ENCODE results near the gene RTF1. TPM values are rescaled to one million over a fixed set of nuclear protein-coding genes. Genes with fewer than 3 reads are reported as not detected.
A peak's percentile ranks its signal among the peaks of the same experiment; 100 is the strongest.
"Not testable (repeated sequence)": the region's sequence is repeated elsewhere in the genome, so short reads cannot be mapped to it uniquely, and the experiment has no call there.

RTF1 gene
- total RNA-seq, 1 experiment from 2014 or later = 24.2 TPM

DNA sequence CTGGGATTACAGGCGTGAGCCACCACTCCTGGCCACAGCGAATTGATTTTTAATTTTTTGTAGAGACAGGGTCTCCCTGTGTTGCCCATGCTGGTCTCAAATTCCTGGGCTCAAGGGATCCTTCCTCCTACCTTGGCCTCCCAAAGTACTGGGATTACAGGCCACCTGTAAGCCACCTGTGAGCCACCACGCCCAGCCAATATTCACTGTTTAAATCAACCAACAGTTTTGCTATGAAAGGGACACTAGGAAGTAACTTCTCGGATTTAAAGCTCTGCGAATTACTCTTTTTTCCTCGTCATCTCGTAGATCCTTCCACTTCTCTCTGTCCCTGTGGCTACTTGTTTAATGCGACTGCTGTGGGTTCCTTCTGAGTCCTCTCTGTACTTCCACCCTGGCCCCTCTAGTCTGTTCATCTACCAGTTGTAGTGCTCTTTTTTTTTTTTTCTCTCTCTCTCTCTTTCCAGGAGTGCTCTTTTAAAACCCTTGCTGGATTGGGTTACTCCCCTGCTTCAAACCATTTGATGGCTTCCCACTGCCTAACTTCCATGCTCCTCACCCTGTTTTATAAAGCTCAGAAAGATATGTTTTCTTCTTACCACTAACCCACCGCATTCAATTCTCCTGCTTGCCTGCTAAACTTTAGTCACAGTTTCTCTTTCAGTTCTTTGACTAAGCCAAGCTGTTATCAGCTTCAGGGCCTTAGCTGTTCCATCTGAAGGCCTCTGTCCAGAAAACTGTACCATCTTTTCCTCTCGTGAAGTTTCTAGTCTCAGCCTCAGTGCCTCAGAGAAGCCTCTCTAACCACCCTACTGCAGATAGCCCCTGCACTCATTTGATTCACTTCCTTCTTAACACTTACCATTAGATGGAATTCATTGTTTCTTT, 12.4 kb downstream of the RTF1 start:
- no peak for DNase-seq (ENCODE audit: low read depth)
- in situ Hi-C loops (cut with HindIII; ENCODE audit: low pct_unique_long_range_greater_than_20kb, low sequenced_read_pairs) = no loop called here

DNA sequence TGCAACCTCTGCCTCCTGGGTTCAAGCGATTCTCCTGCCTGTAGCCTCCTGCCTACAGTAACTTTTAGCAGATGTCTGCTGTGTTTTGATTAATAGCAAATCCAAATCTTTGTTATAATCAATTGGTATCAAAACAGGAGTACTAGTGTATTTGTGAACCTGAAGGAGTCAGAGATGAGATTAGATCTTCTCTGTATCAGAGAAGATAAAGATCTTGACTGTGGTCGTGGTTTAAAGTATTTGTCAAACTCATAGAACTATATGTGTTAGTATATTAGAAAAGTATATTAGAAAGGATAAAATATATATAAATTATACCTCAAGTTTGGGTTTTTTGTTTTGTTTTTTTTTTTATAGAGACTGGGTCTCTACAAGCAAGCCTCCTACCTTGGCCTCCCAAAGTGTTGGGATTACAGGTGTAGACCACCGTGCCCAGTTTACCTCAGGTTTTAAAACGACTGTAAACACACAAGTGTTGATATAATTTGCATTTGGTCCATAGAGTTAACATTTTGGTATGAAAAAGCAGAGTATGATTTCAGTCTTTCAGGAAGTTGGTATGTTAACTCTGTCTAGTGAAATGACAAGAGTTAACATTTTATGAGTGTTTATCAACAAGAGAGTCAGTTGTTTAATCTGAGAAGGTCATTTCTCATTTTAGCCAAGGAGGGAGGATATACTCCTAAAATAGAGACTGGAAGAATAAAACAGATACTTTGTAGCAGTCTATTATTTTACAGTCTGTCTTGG, 18.3 kb downstream of the RTF1 start:
- no peak for DNase-seq (ENCODE audit: low read depth)
- in situ Hi-C loops (cut with HindIII; ENCODE audit: low pct_unique_long_range_greater_than_20kb, low sequenced_read_pairs) = no loop called here

DNA sequence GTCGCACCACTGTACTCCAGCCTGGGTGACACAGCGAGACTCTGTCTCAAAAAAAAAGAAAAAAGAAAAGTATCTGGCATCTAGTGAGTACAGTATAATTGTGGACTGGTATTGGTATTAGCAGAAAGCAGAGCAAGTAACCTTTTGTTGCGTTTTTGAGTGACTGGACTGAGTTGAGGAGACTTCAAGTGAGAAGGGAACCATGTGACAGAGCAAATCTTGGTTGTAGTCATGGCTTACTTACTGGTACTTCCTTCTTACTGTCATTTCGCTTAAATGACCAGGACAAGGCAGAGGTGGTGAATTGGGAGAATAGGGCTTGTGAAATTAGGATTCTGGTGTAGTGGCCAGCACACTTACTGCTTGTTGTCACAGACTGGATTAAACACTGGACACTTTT, 20.6 kb downstream of the RTF1 start:
- no peak for DNase-seq (ENCODE audit: low read depth)
- in situ Hi-C loops (cut with HindIII; ENCODE audit: low pct_unique_long_range_greater_than_20kb, low sequenced_read_pairs) = no loop called here

DNA sequence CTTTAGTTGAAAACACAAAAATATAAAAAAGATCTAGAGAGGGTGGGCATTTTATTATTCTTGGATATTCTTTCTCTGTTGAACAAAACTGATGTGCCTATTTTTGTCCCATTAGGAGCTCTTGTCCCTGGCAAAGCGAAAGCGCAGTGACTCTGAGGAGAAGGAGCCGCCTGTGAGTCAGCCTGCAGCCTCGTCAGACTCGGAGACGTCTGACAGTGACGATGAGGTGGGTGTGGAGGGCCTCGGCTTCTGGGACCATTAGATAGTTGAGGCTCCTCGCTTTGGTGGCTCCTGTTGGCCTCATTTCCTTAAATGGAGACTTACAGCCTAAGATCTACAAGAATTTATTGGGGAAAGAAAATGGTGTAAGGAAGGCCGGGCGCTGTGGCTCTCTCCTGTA, 21.3 kb downstream of the RTF1 start:
- in situ Hi-C loops (cut with HindIII; ENCODE audit: low pct_unique_long_range_greater_than_20kb, low sequenced_read_pairs) = no loop called here
- DNase-seq (ENCODE audit: low read depth) = no peak

DNA sequence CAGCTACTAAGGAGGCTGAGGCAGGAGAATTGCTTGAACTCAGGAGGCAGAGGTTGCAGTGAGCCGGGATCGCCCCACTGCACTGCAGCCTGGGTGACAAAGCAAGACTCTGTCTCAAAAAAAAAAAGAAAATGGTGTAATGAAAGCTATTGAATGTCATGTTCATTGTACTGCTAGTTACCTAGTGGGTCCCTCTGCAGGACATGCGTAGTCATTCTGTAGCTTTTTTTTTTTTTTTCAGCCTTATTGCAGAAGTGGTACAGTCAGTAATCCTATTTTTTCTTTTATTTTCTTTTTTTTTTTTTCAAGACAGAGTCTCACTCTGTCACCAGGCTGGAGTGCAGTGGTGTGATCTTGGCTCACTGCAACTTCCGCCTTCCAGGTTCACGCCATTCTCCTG, 21.9 kb downstream of the RTF1 start:
- in situ Hi-C loops (cut with HindIII; ENCODE audit: low pct_unique_long_range_greater_than_20kb, low sequenced_read_pairs); DNase-seq (ENCODE audit: low read depth): not testable (repeated sequence)

DNA sequence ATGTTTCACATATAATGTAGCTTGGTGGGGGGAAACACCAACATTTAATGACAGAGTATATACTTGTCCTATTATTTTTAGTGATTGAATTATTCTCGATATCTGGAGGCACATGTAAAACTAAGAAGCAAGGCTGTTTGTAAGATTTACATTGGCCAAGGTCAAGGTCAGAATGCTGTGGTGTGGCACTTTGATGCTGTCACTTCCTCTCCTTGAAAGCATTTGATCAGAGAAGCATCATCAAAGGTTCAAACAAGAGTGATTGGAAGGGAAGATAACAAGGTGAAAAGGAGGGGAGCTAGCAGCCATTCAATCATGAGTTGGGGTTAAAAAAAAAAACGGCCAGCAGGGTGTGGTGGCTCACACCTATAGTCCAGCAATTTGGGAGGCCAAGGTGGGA, 26.4 kb downstream of the RTF1 start:
- DNase-seq (ENCODE audit: low read depth) = no peak
- in situ Hi-C loops (cut with HindIII; ENCODE audit: low pct_unique_long_range_greater_than_20kb, low sequenced_read_pairs) = no loop called here

DNA sequence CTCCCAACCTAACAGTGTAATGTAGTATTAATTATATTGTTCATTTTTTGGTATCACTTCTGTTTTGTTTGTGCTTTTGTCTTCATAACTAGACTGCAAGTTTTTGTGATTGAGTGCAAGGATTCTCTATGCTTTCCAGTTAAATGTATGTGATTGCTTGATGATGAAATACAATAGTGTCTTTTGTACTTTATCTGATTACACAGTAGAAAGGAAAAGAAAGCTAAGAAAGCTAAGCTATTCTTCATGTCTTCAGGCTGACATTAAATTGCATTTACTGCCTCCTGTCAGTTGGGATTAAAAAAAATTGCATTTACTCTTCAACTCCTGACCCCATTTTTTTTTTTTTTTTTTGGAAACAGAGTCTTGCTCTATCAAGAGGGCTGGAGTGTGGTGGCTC, 28.5 kb downstream of the RTF1 start:
- in situ Hi-C loops (cut with HindIII; ENCODE audit: low pct_unique_long_range_greater_than_20kb, low sequenced_read_pairs) = no loop called here
- DNase-seq (ENCODE audit: low read depth) = no peak

DNA sequence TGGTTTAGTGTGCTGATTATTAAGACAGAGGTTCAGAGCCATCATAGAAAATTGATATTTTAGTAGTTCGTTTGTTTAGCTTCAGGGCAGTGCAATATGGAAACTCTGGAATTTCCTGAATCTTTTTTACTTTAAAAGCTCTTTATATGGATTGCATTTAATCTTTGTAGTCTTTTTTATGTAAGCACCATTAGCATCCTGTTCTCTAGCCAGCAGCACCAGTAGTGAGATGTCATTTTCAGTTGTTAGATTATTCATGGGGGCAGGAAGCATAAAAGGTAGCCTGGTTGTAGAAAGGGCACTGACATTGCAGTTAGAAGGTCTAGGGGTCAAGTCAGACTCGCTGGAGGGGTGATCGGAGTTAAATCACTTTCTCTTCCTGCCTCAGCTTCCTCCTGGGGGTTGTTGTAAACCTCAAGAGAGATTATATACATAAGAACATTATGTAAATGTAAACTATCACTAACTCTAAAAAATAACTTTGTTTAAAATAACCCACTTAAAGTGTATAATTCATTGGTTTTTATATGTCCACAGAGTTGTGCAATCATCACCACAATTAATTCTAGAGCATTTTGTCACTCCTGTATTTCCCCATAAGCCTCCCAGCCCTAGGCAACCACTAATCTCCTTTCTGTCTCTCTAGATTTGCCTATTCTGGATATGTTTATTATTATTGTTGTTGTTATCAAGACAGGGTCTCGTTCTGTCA, 45.3 kb downstream of the RTF1 start:
- in situ Hi-C loops (cut with HindIII; ENCODE audit: low pct_unique_long_range_greater_than_20kb, low sequenced_read_pairs) = no loop called here
- no peak for DNase-seq (ENCODE audit: low read depth)

DNA sequence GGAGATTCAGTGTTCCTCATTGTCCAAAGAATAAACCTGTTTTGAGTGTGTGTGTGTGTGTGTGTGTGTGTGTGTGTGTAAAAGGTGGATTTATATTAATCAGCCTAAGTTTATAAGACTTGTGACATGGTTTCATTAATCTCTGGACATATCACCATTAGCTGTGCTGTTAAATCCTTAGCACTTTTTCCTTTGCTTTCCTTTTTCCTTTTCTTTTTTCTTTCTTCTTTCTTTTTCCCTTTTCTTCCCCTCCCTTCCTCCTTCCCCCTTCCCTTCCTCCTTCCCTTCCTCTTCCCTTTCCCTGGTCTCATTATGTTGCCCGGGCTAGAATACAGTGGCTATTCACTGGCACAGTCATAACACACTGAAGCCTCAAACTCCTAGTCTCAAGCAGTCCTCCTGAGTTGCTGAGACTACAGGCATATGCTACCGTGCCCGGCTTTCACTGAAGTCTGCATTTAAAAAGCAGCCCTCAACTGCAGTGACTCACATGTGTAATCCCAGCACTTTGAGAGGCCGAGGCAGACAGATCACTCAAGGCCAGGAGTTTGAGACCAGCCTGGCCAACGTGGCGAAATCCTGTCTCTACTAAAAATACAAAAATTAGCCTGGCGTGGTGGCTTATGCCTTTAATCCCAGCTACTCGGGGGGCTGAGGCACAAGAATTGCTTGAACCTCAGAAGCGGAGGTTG, 48.1 kb downstream of the RTF1 start:
- DNase-seq (ENCODE audit: low read depth) = no peak
- in situ Hi-C loops (cut with HindIII; ENCODE audit: low pct_unique_long_range_greater_than_20kb, low sequenced_read_pairs) = no loop called here

DNA sequence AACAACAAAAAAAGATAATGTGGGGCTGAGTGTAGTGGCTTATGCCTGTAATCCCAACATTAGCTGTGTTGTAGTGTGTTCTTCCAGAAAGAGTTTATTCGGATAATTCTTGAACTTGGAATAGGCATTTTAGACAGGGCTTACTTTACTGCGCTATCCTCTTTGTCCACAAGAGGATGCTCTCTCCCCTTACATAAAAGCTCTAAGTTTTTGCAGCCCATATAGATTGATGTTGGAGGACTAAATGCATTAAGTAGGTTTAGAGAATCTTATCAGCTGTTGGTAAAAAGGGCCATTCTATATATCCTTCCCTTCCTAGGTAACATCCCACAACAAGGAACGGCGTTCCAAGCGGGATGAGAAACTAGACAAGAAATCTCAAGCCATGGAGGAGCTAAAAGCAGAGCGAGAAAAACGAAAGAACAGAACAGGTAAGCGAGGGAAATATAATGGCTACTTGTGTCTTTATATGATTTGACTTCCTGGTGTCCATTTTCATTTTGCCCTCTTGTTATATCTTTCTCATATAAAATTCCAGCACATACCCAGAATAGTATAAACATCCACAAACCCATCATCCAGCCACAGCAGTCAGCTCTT, 49.0 kb downstream of the RTF1 start:
- in situ Hi-C loops (cut with HindIII; ENCODE audit: low pct_unique_long_range_greater_than_20kb, low sequenced_read_pairs) = no loop called here
- peak; percentile 41 for DNase-seq (ENCODE audit: low read depth)

DNA sequence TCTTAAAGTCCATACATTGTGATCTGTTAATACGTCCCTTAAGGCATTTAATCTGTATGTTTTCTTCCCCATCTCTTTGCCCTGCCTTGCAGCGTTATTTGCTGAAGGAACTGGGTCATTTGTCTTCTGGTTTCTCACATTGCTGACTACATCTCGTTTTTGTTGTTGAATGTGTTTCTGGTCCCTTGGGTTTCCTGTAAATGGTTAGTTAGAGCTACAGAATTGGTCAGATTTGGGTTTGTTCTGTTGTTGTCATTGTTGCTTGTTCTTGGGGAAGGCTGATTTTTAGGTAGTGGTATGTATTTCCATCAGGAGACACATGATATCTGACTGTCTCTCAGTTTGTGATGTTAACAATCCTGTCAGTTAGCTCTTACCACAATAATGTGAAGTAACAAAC, 49.8 kb downstream of the RTF1 start:
- no peak for DNase-seq (ENCODE audit: low read depth)
- in situ Hi-C loops (cut with HindIII; ENCODE audit: low pct_unique_long_range_greater_than_20kb, low sequenced_read_pairs) = no loop called here

DNA sequence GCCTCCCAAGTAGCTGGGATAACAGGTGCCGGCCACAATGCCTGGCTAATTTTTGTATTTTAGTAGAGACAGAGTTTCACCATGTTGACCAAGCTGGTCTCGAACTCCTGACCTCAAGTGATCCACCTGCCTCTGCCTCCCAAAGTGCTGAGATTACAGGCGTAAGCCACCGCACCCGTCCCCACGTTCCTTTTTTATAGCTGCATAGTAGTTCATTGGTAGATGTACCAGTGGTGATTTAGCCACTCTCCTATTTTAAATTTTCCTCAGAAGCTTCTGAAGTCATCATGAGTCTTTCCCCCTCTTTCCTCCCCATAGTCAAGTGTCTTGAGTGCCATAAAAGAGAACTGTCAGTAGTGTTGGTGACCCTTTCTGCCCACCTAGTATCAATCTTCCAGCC, 52.7 kb downstream of the RTF1 start:
- DNase-seq (ENCODE audit: low read depth); in situ Hi-C loops (cut with HindIII; ENCODE audit: low pct_unique_long_range_greater_than_20kb, low sequenced_read_pairs): not testable (repeated sequence)

DNA sequence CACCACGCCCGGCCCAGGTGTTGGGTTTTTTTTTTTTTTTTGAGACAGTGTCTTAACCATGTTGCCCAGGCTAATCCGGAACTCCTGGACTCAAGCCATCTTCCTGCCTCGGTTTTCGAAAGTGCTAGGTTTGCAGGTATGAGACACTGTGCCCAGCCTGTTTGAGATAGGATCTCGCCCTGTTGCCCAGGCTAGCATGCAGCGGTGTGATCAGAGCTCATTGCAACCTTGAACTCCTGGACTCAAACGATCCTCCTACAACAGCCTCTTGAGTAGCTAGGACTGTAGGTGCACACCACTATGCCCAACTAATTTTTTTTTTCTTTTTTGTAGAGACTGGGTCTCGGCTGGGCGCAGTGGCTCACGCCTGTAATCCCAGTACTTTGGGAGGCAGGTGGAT, 56.5 kb downstream of the RTF1 start:
- no peak for DNase-seq (ENCODE audit: low read depth)
- in situ Hi-C loops (cut with HindIII; ENCODE audit: low pct_unique_long_range_greater_than_20kb, low sequenced_read_pairs) = no loop called here

DNA sequence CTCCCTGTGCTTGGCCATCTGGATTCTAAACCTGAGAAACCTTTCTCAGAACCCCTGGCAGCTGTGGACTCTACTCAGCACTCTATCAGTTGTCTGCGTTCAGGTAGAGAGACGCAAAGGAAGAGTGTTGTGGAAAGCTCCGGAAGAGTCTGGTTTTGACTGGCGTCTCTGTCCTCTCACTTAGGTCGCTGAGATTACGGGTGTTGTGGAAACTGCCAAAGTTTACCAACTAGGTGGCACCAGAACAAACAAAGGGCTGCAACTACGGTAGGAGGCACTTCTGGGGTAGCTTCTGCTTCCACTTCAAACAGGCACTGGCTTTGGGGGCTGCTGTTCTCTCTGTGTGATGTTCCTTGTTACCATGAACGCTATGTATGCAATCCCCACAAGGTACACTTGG, 57.5 kb downstream of the RTF1 start:
- in situ Hi-C loops (cut with HindIII; ENCODE audit: low pct_unique_long_range_greater_than_20kb, low sequenced_read_pairs) = no loop called here
- DNase-seq (ENCODE audit: low read depth) = no peak

DNA sequence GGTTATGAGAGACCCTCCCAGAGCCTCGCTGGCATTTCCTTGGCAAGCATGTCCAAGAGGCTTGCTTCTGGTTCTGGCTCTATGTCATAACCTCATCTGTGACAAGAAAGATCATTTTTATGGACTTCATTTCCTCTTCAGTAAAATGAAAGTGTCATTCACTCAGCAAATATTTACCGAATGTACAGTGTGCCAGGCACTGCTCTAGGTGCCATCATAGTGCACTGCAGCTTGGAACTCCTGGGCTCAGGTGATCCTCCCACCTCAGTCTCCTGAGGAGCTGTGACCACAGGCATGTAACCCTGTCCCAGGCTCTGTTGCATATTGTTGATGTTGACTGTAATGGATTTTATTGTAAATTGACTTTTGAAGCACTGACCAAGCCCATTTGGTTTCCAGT, 58.0 kb downstream of the RTF1 start:
- no peak for DNase-seq (ENCODE audit: low read depth)

DNA sequence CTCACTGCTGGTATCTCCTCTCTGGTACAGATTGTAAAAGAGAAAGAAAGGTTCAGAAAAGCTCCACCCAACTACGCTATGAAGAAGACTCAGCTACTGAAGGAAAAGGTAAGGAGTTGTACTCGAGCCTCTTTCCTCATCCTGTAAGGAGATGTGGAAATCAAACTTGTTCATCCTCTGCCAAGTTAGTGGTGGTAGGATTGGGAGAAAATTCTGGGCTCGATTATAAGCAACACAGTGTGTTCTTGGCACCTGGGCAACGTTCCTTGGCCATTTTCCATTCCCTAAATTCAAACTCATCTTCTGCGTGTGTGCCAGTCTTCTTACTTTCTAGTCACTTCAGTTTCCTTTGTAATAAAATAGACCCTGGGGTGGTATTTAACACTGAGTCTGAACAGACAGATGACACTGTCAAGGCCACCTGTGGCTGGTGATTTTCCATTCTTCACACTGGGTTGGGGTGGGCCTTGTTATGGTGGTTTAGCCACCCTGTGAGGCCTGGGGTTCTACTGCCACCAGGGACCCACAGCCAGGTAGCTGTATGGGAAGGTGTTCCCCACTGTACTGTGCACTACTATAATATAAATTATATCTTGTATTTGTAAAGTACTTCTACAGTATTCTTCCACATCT, 59.6 kb downstream of the RTF1 start:
- in situ Hi-C loops (cut with HindIII; ENCODE audit: low pct_unique_long_range_greater_than_20kb, low sequenced_read_pairs) = no loop called here
- no peak for DNase-seq (ENCODE audit: low read depth)

More for the DNA sequence above, 58.0 kb downstream of the RTF1 start:
- in situ Hi-C loops (cut with HindIII; ENCODE audit: low pct_unique_long_range_greater_than_20kb, low sequenced_read_pairs) = no loop called here

DNA sequence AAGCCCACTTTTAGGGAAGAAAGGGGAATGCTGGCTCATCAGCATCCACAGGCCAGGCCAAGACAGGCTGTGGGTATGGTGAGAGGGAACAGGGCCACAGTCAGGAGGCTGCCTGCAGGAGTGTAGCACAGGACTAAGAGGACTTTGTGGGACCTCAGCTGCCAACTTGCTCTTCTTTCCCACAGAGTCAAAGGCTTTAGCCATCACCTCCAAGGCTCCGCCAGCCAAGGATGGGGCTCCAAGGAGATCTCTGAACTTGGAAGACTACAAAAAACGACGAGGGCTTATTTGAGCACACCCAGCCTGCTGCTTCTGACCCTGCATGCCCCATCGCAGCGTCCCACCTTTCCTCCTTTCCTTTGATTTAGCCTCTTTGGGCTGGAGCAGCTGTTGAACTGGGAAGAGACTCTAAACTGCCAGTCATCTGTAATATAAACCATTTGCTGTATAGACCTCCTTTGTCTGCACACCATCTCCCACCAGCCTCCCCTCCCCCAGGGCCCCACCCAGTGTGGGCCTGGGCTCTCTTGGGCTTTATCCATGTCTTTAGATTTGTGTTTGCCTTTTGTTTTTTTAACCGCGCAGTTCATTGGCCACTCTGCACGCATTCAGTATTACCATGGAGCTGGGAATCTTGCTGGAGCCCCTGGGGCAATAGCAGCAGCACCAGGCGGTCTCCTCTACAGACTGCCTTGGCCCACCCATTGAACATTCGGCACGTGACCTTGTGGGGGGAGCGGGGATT, 63.7 kb downstream of the RTF1 start:
- no peak for DNase-seq (ENCODE audit: low read depth)
- in situ Hi-C loops (cut with HindIII; ENCODE audit: low pct_unique_long_range_greater_than_20kb, low sequenced_read_pairs) = no loop called here

Measured in Caki2 (cell line).